ENCODE measurements around the gene IQCM.

Gene IQCM, protein sequence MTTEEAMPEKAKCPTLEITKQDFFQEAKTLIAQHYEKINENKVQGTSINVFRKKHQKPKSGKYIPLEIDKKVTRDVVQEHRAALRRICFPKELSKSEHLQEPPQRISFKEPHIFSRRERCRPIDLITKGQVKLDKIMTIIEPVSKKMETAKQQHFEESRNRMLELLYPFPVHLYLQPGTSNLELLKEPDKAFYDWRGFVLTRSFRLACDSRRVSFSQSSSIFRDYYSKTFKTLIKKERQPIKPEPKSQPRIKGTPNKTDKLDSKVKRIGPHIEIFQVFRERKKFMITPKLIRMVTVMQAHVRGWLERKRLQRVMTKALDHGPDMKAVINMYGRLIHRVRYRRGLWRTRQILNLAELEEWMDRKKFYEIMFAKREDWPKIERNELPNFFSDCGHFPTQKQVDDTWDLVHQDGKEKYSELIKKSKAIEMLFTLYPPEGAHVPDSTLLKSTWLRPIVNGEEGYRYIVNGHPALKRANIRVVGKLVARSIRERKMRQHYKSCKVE

DNA sequence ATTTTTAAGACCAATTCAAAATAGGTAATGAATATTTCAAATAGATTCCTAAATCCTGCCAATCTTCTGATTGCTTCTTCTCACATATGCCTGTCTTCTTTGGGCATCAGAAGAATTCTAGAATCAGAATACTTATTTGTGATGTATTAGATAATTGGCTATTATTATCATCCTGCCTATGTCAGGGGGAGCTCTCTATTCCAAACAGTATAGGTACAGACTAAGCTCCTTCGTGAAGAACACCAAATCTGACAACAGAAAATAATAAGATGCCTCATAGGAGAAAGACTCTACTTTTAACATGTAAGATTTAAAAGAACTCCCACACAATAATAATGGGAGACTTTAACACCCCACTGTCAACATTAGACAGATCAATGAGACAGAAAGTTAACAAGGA is at the start of gene IQCM:
TSS of gene IQCM (minus strand) at position 101 of the 400 bp plus-strand sequence. CDS start 73,152 bp downstream, outside the sequence.
- no peak for DNase-seq

DNA sequence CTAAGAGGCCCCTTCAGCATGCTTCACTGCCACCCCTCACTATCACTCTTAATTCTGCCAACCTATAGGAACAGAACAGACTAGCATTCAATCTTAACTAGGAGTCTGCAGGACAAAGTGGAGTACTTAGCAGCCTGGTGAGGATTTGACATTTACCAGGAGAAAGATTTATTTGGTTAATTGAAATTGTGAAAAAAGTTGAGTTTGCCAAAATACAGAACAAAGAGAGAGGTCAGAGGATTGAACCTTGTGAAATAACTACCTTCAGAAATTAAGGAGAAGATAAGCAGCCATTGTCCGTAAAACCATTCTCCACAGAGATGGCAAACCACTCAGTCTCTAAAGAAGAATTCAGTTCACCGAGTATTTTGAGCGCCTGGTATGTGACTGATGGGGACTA is 41.8 kb upstream of the IQCM start:
- no peak for DNase-seq

DNA sequence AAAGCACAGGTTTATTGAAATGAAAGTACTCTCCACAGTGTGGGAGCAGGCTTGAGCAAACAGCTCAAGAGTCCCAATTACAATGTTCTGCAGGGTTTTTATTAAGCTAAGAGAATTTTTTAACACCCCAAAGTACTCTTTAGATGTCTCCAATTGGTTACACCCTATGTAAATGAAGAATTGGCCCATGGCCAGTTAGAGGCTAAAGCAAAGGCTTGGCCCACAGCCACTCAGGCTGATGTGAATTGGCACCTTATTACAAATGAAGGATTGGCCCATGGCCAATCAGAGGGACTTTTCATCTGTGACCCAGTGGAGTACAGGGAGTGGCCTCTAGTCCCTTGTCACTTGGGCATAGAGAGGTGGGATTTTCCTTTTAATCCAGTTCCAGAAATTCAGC is 30.1 kb upstream of the IQCM start:
- DNase-seq, result peak; percentile 1

DNA sequence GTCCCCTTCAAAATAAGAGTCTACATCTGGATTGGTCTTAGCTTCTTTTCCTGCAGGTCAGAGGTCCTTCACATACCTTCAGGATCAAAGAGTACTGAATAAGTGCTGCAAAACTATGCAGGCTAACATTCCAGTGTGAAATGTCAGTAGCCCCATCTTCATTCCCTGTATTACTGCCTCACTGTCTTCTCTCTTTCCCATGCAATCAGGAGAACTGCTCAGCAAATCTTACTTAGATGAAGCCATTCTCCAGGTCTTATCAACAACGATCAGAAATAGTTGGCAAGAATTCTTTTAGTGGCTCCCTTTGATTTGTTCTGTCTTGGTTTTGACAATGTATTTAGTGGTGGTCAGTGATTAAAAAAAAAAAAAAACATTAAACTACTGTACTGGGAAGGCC is 26.0 kb upstream of the IQCM start:
- DNase-seq, result no peak

DNA sequence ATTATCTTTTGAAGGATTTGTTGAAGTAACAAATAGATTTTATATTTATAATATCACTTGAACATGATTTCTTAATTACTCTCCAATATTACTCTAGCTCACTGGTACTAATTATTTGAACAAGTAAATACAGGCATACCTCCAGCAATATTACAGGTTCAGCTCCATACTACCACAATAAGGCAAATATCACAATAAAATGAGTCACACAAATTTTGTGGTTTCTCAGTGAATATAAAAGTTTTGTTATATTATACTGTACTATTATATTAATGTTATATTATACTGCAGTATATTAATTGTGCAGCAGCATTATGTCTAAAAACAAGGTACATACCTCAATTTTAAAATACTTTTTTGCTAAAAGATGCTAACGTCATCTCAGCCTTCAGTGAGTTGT is 22.4 kb upstream of the IQCM start:
- DNase-seq, result no peak

DNA sequence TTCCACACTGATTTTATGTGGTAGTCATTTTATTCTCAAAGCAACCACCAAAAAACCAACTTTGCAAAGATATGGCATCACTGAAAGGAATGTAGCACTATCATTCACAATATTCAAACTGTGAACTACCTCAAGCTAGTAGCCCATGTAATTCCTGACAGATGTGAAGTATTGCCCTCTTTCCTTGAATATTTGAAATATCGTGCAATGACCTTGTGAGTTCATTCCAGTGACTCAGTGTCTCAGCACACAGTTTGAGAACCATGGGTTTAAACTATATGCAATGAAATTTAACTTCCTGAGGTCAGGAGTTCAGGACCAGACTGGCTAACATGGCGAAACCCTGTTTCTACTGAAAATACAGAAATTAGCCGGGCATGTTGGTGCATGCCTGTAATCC is 20.9 kb upstream of the IQCM start:
- DNase-seq, result no peak

DNA sequence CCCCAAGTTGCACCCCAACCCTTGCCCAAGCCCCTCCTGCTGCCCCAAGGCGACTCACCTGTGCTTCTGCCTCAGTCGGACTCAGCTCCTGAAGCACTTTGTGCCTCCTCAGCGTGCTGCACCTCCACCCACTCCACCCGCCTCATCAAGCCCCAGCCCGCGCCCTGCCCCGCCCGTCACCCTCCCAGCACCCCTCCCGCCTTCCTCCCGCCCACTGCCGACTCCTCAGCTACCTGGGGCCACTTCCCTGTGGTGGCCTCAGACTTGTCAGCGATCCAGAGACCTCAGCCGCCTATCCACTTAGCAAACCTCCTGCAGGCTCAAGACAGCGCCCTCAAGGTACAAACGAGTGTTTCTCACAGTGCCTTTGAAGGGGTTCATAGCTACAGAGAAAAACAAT is 19.6 kb upstream of the IQCM start:
- DNase-seq, result no peak

DNA sequence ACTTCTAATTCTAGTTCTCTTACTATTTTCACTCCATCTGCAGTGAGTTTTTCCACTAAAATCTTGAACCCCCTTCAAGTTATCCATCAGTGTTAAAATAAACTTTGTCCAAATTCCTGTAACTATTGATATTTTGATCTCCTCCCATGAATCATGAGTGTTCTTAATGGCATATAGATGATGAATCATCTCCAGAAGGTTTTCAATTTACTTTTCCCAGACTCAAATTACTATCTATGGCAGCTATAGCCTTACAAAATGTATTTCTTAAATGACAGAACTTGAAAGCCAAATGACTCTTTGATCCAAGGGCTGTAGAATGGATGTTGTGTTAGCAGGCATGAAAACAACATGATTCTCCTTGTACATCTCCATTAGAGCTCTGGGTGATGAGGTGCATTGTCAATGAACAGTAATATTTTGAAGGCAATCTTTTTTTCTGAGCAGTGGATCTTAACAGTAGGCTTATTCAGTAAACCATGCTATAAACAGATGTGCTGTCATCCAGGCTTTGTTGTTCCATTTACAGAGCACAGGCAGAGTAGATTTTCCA is 16.1 kb upstream of the IQCM start:
- no peak for DNase-seq

DNA sequence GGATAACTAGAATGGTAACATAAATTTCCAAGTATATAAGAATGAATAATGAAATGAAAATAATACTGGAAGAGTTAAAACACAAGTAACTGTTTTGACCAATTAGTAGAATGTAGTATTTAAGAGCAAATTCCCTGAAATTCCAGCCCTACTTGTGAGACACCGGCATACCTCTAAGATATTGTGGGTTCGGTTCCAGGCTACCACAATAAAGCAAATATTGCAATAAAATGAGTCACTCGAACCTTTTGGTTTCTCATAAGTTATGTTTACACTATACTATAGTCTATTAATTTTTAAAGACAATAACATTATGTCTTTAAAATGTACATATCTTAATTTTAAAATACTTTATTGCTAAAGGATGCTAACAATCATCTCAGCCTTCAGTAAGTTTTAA is 15.2 kb upstream of the IQCM start:
- no peak for DNase-seq

DNA sequence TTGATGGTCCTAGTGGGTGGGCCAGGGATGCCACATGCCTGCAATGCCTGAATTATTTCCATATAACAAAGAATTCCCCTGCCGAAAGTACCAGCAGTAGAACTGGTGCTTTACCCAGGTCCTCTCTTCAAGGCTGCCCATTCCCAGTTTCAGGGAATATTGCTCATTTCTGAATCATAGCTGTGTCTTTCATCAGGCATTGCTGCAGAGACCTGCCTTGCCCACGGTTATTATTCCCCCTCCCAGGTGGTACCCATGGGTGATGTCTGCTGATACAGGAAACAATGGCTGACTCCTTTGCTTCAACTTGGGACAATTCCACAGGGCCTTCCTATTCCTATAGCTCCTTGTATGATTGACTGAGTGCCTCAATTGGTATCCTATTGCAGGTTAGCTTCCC is 9.7 kb upstream of the IQCM start:
- no peak for DNase-seq

DNA sequence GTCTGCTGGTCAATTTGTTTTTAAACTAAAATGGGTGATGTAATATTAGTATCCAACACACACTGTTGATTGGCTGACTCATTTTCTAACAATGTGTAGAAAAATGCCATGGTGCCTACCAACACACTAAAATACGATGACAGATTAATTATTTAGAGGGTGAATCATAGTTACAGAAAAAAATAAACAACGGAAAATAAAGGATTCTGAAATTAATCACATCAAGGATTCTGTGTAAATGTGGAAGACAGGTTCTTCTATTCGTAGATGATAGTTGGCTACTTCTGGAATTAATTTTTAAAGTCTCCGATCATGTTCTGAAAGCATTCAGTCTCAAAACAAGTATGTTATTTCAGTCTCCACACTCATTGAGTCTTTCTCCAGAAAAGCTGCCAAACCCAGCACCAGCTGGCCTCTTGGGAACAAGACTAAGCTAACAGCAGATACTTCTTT is 8.2 kb upstream of the IQCM start:
- DNase-seq, result peak; percentile 4

DNA sequence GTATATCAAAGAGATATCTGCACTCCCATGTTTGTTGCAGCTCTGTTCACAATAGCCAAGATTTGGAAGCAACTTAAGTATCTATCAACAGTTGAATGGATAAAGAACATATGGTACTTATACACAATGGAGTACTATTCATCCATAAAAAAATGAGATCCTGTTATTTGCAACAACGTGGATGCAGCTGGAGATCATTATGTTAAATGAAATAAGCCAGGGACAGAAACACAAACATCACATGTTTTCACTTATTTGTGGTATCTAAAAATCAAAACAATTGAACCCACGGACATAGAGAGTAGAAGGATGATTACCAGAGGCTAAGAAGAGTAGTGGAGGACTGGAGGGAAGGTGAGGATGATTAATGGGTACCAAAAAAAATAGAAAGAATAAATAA is 14.2 kb downstream of the IQCM start:
- DNase-seq, result peak; percentile 36

DNA sequence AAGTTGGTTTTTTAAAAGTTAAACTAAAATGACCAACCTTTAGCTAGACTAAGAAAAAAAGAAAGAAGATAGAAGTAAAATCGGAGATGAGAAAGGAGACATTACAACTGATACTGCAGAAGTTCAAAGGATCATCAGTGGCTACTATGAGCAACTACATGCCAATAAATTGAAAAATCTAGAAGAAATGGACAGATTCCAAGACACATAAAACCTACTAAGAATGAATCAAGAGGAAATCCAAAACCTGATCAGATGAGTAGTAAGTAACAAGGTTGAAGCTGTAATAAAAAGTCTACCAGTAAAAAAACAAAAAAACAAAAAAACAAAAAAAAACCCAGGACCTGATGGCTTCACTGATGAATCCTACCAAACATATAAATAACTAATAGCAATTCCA is 16.1 kb downstream of the IQCM start:
- DNase-seq, result no peak

DNA sequence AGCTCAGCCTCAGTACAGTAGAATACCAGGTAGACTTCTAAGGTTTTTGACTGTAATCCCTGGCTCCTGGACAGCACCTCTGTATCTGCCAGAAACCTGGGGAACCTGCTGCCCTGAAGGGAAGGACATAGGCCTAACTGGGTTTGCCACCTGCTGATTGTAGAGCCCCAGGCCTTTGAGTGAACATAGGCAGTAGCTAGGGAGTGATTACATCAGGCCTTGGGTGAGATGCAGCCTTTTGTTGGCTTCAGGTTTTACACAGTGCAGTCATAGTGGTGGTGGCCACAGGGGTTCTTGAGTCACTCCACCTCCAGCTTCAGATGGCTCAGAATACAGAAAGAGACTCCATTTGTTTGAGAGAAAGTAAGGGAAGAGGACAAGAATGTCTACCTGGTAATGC is 19.3 kb downstream of the IQCM start:
- no peak for DNase-seq

DNA sequence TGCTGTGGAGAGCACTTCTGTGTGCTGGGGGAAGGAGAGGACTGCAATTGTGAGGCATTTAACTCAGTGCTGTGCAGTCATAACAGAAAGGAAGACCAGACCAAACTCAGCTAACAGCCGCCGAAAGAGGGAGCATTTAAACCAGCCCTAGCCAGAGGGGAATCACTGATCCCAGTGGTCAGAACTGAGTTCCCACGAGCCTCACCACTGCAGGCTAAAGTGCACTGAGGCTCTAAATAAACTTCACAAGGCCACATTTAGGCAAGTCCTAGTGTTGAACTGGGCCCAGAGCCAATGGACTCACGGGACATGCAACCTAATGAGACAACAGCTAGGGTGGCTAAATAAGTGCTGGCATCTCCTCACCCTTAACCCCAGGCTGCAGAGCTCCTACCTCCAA is 20.4 kb downstream of the IQCM start:
- DNase-seq, result no peak

DNA sequence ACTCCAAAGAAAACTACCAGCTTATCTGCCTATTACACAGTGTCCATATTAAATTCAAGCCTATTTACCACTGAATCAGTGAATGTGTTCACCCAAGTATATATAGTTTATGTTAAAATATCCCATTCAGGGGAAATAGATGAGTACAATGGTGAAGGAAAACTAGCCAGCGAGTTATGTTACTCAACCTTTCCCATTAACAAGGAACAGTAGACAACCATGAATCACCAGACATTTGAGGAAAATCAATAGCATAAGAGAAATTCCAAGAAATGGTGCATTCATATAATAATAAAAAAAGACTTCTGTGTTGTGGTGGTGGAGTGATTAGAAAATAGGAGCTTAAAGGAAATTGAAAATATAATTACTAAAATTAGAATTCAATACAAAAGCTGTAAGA is 21.3 kb downstream of the IQCM start:
- no peak for DNase-seq

DNA sequence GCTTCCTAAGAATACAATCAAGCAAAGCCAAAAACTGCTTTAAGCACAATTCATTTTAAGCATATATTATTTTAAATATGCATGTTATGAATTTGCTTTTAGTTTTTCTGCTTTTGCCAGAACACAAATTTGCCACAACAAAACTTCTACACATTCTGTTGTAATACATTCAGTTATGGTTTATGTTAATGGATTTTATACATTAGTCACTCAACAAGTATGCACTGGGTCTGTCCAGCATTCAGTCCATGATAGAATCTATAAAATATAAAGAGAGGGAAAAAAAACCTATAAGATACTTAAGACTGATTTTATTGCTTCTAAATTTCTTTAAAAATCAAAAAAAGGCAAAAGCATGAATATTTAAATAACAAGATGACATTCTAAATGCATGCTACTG is 22.2 kb downstream of the IQCM start:
- DNase-seq, result no peak

DNA sequence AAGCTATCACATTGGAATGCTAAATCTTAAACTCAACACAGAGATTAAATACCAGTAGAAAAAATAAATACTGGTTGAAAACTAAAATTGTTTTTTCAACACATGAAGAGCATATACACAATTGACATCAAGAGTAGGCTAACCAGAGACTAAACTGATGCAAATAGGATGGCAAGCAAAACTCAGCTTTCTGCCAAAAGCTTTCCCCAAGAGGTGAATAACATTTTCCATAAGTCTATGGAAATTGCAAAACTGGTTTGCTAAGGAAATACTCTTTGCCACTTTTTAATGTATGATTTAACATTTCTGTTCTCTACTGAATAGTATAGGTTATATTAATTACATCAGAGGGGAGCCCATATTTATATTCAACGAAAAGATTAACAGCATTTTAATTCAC is 23.8 kb downstream of the IQCM start:
- DNase-seq, result peak; percentile 21

DNA sequence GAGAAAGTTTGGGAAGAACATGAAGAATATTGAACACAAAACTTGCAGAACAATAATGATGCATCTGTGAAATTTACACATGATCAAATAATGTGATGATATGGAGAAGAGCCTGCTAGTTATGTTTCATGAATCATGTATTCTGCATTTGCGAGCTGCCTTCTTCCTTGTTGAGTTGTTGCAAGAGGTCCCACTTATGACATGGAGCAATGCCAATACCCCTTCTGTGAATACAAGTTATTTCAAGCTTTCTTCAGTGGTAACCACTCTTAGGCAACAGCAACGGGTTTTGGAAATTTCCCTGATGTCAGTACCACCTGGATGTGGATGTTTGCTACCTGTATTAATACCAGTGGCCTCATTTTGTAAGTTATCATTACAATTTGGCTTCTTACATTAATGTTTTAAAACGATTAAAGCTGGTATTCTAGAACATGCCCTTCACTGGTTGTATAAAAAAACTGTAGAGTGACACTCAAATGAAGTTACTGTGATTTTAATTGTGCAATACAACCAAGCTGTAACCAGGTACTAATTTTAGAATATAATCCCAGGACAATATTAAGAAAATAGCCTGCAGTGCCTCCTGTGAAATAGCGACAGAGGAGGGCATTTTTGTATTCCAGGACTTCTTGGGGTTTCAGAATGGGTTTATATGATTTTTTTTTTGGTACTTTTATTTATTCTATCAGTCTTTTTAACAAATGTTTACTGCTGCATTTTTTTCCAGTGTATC is 25.3 kb downstream of the IQCM start:
- no peak for DNase-seq

DNA sequence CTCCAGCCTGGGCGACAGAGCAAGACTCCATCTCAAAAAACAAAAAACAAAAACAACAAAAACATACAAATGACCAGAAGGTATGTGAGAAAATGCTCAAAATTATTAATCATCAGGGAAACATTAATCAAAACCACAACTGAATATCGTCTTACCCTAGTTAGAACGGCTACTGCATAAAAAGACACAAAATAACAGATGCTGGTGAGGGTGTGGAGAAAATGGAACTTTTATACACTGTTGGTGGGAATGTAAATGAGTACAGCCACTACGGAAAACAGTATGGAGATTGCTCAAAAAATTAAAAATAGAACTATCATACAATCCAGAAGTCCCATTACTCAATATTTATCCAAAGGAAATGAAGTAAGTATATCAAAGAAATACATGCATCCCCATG is 27.3 kb downstream of the IQCM start:
- no peak for DNase-seq

DNA sequence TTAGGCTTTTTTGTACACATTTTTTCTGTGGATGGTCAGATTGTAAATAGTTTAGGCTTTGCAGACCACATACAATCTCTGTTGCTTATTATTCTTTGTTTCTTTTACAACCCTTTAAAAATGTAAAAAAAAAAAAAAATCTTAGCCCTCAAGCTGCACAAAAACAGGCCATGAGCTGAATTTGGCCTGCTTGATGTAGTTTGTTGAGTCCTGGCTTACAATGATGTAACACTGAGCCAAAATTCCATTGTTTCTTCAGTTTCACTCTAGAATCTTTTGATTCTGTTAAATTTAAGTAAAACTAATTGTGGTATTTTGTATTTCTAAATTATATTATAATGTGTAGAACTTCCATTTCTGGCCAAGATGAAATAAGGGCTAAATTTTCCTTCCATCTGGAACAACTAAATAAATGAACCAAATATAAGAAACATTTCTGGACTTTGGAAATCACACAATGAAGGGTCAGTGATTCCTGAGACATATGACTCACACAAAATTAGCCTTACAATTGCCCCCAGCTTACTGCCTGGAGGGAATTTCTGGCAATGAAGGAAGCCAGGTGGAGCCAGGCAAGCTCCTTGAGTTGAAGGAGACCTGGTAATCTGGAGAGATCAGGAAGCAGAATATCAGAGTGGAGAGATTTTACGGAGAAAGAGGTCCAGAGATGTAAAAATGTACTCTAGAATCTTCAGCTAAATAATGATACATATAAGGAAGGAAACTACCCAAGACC is 29.8 kb downstream of the IQCM start:
- DNase-seq, result no peak

DNA sequence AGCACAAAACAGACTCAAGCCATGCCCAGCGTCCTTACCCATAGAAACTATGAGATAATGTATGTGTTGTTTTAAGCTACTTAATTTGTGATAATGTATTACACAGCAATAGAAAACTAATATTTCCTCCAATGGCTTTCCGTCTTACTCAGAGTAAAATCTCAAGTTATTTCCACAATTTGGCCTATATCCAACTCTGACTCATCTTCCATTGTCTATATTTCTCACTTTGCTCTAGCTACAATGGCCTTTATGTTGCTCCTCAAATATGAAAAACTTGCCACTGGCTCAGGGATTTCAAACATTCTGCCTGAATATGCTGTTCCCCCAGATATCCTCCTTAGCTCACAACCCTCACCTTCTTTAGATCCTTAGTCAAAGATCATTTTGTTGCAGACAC is 31.6 kb downstream of the IQCM start:
- DNase-seq, result no peak

DNA sequence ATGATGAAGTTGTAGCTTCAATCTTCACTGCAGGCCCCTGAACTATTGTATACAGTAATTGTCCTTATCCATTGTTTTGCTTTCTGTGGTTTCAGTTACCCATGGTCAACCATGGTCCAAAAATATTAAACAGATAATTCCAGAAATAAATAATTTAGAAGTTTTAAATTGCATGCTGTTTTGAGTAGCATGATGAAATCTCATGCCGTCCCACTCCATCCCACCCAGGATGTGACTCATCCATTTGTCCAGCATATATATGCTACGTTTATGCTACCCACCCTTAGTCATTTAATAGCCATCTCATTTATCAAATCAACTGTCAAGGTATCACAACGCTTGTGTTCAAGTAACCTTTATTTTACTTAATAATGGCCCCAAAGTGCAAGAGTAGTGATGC is 34.5 kb downstream of the IQCM start:
- DNase-seq, result no peak

Data from eye (tissue), 1 donor.